Caki2 (cell line): ENCODE data around the gene AHR. TPM values are rescaled to one million over a fixed set of nuclear protein-coding genes. Genes with fewer than 3 reads are reported as not detected.

Source experiments
- DNase-seq: peaks from one replicate; pipeline ENCODE4 v3.0.0-alpha.2; 2015; ENCODE audit warnings: low read depth
- in situ Hi-C: cut with HindIII; loops from 2 replicates; pipeline ENCODE4 v1.10.0; 2016; ENCODE audit warnings: low sequenced_read_pairs, low pct_unique_long_range_greater_than_20kb, mixed read lengths
- total RNA-seq: library from RNA; depleted of rRNA; stranded (reverse); fragments of >200 nt; shearing (Covaris generic); gene quantifications from 2 replicates; pipeline ENCODE4 v1.2.3, GENCODE V29; 2014; ENCODE audit warnings: low replicate concordance

AHR gene
- total RNA-seq, 1 experiment from 2014 or later, result 27.5 TPM

DNA sequence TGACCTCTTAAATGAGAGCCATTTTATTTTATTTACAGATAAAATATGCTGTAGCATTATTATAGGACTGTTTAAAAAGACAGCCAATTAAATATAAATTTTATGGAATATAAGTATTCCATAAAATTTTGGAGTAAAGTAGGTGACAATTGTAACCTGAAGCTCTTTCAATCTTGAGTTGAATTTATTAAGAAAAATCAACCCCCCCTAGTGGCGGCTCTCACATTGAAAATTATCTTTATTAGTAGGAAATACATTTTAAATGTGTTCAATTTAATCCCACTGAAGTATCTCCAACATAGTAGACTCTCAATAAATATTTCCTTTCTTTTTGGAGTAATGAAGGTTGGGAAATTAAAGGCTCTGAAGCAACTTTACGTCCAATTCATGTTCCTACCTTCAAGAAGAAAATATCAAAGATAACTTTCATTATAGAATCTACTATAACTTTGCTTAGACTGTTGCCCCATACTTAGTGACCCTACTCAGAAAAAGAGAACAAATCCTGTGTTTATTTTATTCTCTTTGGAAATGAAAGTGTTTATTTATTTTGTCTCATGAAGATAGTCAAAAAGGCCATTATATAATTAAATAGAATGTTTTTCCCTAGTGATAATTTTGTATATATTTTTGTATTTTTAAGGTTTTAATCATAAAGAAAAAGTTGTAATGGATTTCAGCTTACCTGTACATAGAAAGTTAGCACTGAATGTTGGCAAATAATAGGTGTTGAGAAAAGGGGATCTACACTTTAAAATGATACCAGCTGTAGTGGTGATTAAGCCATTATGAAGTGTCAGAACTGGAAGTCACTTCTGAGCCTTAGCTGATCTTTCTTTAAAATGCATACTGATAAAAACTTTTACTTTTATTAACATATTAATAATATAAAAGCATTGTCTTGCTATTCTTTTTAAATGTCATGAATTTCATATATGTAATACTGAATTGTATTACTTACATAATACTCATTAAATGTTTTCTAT, 3.3 kb downstream of the AHR start:
- in situ Hi-C loops, result loop anchor here (10.0 kb wide), 1 partner anchor 317 kb away; no protein-coding TSS in a partner anchor
- DNase-seq, result peak; percentile 47

DNA sequence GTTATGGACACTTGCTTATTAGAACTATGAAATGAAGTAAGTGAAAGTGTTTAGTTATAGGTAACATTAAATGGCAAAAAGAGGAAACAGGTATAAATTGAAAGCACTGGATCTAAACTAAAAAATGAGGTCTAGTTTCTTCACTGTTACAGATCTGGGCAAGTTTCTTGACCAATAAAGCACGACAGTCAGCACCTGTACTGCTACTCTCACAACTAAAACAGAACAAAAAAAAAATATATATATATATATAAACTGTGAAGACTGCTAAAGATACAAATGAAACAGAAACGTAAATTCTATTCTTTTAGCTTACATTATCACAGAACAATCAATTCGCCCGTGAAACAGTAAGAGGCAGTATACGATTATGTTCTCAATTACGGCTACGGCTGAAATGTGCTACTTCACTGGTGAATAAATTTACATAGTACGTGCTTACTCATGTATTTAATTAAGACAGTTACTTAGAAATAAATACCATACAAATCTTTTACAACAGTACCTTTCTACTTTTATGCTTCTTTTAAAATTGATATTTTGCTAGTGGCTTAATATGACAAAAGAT, 4.2 kb downstream of the AHR start:
- DNase-seq, result peak; percentile 53
- in situ Hi-C loops, result loop anchor here (10.0 kb wide), 1 partner anchor 318 kb away; no protein-coding TSS in a partner anchor

DNA sequence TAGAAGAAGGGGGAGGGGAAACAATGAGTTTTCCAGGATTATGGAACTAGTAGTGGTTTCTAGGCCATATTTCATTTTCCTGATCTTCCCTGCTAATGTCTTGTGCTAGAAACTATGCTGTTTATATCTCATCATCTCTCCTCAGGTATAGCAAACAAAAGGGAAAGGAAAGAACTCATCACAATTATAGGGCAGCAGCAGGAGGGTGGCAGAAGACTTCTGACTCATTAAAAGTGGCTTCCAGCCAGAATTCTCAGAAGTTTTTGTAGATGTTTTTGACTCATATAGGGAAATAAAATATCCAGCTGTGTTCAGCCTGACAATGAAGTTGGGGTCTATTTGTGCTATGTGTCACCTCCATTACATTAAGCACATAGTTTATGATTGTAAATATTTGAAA, 6.5 kb downstream of the AHR start:
- in situ Hi-C loops, result loop anchor here (10.0 kb wide), 1 partner anchor 320 kb away; no protein-coding TSS in a partner anchor
- peak; percentile 90 for DNase-seq

DNA sequence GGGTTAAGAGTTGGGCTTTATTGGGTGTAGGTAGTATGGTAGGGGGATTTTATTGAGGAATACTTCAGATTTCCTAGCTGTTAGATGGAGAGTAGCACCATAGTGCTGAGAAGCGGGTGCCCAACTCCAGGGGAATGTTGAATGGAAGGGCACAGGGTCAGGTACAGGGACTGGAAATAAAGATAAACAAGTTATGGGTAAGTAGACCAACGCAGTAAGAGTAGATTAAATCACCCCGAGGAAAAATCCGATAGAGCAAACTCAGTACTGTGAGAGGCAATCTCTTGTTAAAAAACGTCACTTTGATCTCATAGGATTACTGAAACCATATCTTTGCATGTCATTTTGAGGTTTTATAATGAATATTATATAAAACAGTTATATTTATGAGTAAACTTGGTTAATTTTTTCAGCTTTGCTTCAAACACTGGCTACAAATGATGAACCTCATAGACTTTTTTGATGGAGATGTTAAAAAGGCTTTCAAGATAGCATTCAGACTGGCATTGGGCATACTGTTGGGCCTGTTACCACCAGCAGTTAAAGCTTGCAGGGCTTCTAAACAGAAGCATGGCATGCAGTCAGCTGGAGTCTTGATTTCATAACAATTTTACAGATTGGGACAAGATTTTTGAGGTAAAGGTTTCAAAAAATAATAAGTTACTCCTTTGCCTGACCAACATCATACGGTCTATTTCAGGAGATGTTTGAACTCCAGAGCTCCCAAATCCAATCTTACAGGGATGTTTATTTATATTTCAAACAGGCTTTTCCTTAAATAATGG, 7.1 kb downstream of the AHR start:
- in situ Hi-C loops, result loop anchor here (10.0 kb wide), 1 partner anchor 321 kb away; no protein-coding TSS in a partner anchor
- no peak for DNase-seq

DNA sequence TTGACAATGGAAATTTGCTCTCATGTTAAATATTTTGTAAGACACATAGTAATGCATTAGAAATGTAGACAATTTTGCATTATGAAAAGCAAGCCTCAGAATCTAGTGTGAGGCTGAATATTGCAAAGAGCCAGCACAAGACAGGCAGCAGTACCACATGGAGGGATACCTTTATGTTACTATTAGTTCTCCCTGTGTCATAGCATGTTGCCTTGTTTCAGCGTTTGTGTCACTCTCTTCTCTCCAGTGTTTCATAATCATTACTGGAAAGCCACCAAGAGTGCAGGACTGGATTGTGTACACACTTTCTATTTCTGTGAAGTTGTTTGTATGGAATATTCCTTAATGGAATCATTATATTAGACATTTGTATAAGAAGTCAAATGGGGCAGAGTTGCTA, 8.5 kb downstream of the AHR start:
- in situ Hi-C loops, result loop anchor here (10.0 kb wide), 1 partner anchor 322 kb away; no protein-coding TSS in a partner anchor

DNA sequence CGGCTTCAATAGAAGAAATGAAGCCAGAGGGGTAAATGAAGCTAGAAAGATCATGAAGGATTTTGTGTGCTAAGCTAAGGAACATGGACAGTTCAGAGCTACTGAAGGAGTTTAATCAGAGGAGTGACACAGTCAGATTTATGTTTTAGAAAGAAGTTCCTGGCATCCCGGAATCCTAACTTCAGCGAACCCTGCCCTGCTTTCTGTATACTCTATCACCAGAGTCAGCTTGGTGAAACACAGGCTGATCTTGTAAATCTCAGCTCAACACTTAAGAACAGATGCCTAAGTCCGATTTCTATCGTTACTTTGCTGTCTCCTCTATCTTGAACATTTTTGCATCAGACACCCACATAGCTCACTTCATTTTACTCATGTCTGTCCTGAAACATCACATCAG, 9.1 kb downstream of the AHR start:
- in situ Hi-C loops, result loop anchor here (10.0 kb wide), 1 partner anchor 323 kb away; no protein-coding TSS in a partner anchor
- DNase-seq, result no peak

More for the DNA sequence above, 8.5 kb downstream of the AHR start:
- DNase-seq, result no peak

DNA sequence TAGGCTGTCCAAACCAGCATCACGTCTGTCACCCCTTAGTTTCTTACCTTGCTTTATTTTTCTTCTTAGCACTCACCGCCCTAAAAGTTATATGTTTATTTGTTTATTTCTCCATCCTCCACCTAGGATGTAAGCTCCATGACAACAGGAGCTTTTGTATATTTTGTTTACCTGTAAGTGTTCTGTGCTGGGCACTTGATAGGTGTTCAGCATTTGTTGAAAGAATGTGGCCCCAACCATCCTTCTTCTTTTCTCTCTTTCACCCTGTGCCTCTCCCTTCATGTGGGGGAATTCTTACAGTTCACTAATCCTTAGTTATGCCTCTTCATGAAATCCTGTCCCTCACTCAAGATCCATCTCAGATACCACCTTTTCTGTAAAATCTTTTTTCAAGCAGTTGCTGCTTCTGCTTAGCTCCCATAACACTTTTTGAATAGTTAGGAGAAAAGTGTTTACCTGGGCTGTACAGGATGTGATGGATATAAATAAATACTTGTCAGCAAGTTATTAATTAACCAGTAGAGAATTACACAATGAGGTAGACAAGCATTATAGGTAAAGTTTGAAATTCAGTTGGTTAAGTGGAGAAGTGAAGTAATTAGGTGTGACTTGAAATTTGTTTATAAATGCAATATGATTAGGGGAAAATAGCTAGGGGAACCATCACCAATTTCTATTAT, 9.7 kb downstream of the AHR start:
- no peak for DNase-seq
- in situ Hi-C loops, result loop anchor here (10.0 kb wide), 1 partner anchor 323 kb away; no protein-coding TSS in a partner anchor

DNA sequence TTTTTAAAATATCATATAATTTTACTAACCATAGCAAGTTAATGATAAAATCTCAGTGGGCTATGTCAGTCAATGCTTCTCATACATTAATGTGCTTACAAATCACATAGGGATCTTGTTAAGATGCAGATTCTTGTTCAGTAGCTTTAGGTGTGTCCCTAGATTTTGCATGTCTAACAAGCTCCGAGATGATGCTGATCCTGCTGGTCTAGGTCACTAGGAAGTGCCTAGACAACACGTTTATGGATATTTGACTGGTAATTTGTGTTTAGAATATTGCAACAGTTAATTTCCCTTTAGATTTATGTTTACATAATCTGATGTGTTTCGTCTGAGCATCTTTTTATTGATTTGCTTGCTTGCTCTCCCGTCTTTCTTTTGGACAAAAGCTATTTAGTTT, 12.7 kb downstream of the AHR start:
- in situ Hi-C loops, result no loop called here
- no peak for DNase-seq

DNA sequence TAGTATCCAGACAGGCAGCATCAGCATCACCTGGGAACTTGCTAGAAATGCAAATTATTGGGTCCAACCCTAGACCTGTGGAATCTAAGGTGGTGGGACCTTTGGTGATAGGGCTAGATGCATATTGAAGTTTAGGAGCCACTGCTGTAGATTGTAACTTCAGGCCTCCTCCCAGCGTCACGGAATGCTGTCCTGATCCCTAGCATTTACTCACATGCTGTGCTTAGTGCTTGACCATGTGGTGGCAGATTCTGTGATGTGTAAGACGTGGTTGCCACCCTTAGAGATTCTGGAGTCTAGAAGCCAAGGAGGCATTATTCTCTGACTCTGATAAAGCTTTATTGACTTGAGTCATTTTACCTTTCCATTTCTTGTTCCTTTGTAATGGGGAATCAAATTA, 13.5 kb downstream of the AHR start:
- DNase-seq, result no peak
- in situ Hi-C loops, result no loop called here

DNA sequence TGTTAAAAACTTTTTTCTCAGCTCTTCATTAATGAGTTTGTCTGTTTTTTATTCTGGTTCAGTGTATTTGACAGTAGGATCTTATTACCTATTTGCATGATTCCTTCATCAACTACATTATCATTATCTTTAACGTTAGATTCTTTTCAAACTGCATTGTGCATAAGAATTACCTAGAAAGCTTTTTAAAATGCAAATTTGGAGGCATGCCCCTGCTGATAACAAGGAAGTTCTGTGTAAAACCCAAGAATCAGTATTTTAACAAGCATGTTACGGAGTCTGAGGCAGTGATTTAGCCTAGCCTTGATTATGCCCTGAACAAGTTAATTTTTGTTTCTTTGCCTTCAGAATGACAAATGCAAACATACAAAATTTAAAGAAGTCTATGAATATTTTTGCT, 14.2 kb downstream of the AHR start:
- DNase-seq, result no peak
- in situ Hi-C loops, result no loop called here

DNA sequence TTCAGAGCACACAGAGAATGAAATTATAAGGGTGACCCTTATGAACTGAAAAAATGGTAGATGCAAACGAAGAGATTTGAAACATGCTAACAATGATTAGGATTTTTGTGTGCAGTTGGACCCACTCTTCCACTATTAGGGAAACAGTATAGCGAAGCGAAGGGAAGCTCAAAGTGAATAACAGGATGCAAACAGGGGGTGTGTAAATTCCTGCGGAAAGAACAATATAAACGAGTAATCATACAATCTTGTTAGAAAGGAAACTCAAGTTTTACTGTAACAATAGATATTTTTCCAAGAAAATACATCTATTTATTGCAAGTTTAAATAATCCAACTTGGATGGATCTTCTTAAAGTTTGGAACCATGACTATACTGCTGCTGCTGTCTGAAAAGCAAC, 14.7 kb downstream of the AHR start:
- in situ Hi-C loops, result no loop called here
- no peak for DNase-seq

DNA sequence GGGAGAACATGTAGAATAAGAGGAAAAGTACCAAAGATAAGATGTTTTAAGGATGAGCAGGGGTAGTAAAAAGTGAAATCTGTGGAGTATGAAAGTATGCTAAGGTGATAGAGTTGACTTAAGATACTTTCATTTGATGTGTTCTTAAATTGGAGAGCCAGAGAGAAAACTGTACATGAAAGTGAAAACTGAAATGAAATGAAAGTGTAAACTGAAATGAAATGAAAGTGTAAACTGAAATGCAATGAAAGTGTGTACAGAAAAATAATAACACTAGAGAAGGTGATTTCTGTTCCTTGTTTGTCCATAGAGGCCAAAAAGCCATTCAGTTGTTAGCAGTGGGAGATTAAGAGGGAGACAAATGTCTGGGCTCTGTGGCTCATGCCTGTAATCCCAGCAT, 17.5 kb downstream of the AHR start:
- no peak for DNase-seq
- in situ Hi-C loops, result no loop called here

DNA sequence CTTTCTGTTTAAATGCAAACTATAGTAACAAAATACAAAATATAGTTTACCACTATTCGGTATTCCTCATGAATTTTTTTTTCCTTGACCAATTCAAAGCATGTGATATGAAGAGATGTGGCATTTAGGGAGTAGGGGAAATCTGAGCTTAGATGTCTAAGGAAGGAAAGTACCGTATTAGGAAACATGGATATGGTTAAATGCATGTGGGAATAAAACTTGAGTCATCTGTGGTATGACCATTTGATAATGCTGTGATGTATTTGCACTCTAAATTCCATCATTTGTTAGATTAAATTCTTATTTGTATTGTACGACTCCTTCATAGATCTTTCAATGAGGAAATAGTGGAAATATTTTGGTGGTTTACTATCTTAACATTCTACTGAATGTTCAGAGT, 19.7 kb downstream of the AHR start:
- in situ Hi-C loops, result no loop called here
- no peak for DNase-seq

DNA sequence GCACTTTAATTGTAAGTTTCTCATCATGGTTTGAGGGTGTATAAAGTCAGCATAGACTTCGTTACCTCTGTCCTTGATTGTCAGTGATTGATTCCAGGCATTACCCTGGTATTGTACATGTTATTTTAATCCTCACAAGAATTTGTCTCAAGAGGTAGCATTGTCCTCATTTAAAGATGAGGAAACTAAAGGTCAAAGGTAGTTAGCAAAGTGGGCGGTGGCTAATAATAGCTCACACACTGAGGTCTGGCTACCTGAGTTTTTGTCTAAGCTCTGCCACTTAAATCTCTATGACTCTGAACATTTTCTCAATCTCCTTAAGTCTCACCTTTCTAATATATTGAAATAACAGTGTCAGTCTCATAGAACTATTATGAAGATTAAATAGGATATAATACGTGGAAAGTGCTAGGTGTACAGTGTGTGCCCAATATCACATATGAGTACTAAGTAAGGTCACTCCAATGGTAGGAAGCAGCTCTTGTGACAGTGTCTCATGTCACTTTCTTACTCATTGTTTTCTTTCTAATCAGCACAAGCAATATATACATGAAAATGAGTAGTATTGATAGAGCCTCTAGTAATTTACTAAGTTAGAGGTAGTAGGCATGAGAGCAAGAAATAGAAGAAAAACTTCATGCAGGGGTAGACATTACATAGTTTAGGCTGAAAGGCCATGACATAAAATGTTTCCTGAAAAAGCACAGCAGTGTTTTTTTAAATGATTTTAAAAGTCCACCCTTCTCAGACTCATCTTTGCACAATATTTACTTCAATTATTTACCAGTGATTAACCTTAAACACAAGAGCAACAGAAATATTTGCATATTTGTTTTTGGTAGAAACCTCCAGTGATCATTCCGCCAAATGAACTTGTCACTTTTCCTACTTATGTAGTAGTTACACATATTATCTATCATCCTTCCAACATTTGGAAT, 21.0 kb downstream of the AHR start:
- DNase-seq, result no peak
- in situ Hi-C loops, result no loop called here

DNA sequence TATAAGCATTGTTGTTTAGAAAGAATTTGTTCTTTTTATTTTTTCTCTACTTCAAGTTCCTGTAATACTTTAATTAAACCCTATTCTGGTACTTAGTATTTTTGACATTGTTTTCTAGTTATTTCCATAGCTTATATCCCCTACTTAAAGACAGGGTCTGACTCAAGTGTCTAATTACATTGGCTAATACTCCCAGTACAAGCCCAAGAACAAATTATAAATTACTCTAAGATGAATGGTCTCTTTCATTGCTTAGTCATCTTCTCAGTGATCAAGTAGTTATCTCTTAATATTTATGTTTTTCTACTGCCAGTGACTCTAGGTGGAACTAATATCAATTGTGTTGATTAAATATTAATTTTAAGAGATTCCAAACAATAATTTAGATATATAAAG, 21.6 kb downstream of the AHR start:
- DNase-seq, result no peak
- in situ Hi-C loops, result no loop called here

DNA sequence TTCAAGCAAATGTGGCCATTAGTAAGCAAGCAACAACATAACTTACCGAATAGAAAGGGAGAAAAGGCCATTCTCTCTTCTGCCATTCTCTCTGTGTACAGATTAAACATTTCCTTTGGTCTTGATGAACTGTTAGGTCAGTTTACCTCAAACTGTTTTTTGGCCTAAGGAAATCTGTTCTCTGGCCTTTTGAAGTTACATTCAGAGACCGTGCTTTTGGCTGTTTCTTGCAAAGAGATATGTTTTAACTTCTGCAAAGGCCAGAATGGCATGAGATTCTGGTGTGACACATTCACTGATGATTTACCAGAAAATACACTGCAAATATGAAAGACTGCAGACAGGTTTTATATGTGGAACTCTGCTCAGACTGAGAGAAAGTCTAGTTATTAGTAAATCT, 22.2 kb downstream of the AHR start:
- no peak for DNase-seq
- in situ Hi-C loops, result no loop called here

DNA sequence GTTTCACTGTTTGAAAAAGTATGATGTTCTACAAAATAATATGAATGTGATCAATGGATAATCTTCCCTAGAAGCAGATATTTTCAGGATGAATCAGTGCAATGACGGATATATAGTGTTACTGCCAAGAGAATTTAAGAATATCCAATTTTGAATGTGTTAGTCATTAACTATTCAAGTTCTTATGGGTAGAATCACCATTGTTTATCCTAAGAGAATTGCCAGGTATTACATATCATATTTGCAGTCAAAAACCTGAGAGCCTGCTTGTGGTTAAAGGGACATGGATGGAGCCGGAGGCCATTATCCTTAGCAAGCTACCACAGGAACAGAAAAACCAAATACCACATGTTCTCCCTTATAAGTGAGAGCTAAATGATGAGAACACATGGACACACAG, 26.9 kb downstream of the AHR start:
- in situ Hi-C loops, result no loop called here
- DNase-seq, result peak; percentile 35
